GM21576 (cell line): ENCODE results near the gene NTRK3.

Experiments used
- ATAC-seq: cut with Tn5 transposase; IDR thresholded peaks from one replicate; pipeline ENCODE4 v1.9.1; 2021; ENCODE audit warnings: mild to moderate bottlenecking, moderate library complexity; ENCODE audit not compliant: unreplicated experiment

Gene NTRK3

GRCh38 chr15:88012688-88013087 lies 243.9 kb downstream of the NTRK3 start:
- ATAC-seq: no peak

- ATAC-seq: no peak
Observed at GRCh38 chr15:88012233-88012632, 244.3 kb downstream of the NTRK3 start.

GRCh38 chr15:88011533-88011932 lies 245.0 kb downstream of the NTRK3 start:
- ATAC-seq: no peak

- no peak for ATAC-seq
Observed at GRCh38 chr15:88006146-88006545, 250.4 kb downstream of the NTRK3 start.

- no peak for ATAC-seq
Observed at GRCh38 chr15:88004399-88004798, 252.1 kb downstream of the NTRK3 start.

- ATAC-seq: no peak
Observed at GRCh38 chr15:88003541-88004327, 252.8 kb downstream of the NTRK3 start.

- no peak for ATAC-seq
Observed at GRCh38 chr15:88002706-88003105, 253.8 kb downstream of the NTRK3 start.

- no peak for ATAC-seq
Observed at GRCh38 chr15:87998630-87999029, 257.9 kb downstream of the NTRK3 start.

- ATAC-seq: no peak
Observed at GRCh38 chr15:87986776-87987175, 269.8 kb downstream of the NTRK3 start.

GRCh38 chr15:87985451-87985850 lies 271.1 kb downstream of the NTRK3 start:
- no peak for ATAC-seq

GRCh38 chr15:87981969-87982368 lies 274.6 kb downstream of the NTRK3 start:
- ATAC-seq: no peak

- no peak for ATAC-seq
Observed at GRCh38 chr15:87977907-87978306, 278.6 kb downstream of the NTRK3 start.

- no peak for ATAC-seq
Observed at GRCh38 chr15:87976552-87976951, 280.0 kb downstream of the NTRK3 start.

GRCh38 chr15:87973501-87974215 lies 282.9 kb downstream of the NTRK3 start:
- ATAC-seq: no peak

- no peak for ATAC-seq
Observed at GRCh38 chr15:87971076-87971475, 285.5 kb downstream of the NTRK3 start.

GRCh38 chr15:87967951-87968350 lies 288.6 kb downstream of the NTRK3 start:
- no peak for ATAC-seq

- no peak for ATAC-seq
Observed at GRCh38 chr15:87965304-87965703, 291.2 kb downstream of the NTRK3 start.

GRCh38 chr15:87962428-87962827 lies 294.1 kb downstream of the NTRK3 start:
- no peak for ATAC-seq

GRCh38 chr15:87961851-87962420 lies 294.6 kb downstream of the NTRK3 start:
- no peak for ATAC-seq

GRCh38 chr15:87959662-87960061 lies 296.9 kb downstream of the NTRK3 start:
- no peak for ATAC-seq

- ATAC-seq: no peak
Observed at GRCh38 chr15:87959080-87959479, 297.5 kb downstream of the NTRK3 start.

GRCh38 chr15:87955284-87955909 lies 301.1 kb downstream of the NTRK3 start:
- no peak for ATAC-seq
